Embryonic facial prominence (tissue), 1 donor: ENCODE measurements around the gene ATAD3A.

ENCODE experiments used
- DNase-seq: peaks from one replicate; pipeline ENCODE4 v3.0.0-alpha.2; 2016; ENCODE audit errors: extremely low spot score

Gene ATAD3A

GRCh38 chr1:1539310-1540089 lies 27.5 kb downstream of the ATAD3A start:
- no peak for DNase-seq

- peak; percentile 65 for DNase-seq
These were observed 28.3 kb downstream of the ATAD3A start, which contains the start of gene TMEM240 for GRCh38 chr1:1540090-1540817. TMEM240 (minus strand) TSS chr1:1540624; CDS start chr1:1540346, 278 bp downstream.

GRCh38 chr1:1540818-1541628 lies 29.1 kb downstream of the ATAD3A start:
- DNase-seq = no peak

- no peak for DNase-seq
These were observed 30.2 kb downstream of the ATAD3A start for GRCh38 chr1:1541956-1542765.

- DNase-seq = no peak
These were observed 31.1 kb downstream of the ATAD3A start for GRCh38 chr1:1542766-1543705.

- no peak for DNase-seq
These were observed 31.7 kb downstream of the ATAD3A start for GRCh38 chr1:1543706-1544099.

GRCh38 chr1:1544544-1544943 lies 32.6 kb downstream of the ATAD3A start:
- no peak for DNase-seq

GRCh38 chr1:1545946-1546737 lies 34.2 kb downstream of the ATAD3A start:
- DNase-seq = no peak

- DNase-seq = no peak
These were observed 35.0 kb downstream of the ATAD3A start for GRCh38 chr1:1547011-1547410.

- DNase-seq = no peak
These were observed 35.5 kb downstream of the ATAD3A start for GRCh38 chr1:1547476-1547875.

- DNase-seq = no peak
These were observed 36.6 kb downstream of the ATAD3A start for GRCh38 chr1:1548591-1548990.

GRCh38 chr1:1550087-1550486 lies 38.1 kb downstream of the ATAD3A start:
- no peak for DNase-seq

- DNase-seq = no peak
These were observed 38.9 kb downstream of the ATAD3A start for GRCh38 chr1:1550591-1551432.

GRCh38 chr1:1551524-1552262 lies 39.7 kb downstream of the ATAD3A start:
- no peak for DNase-seq

GRCh38 chr1:1552263-1552639 lies 40.3 kb downstream of the ATAD3A start:
- no peak for DNase-seq

GRCh38 chr1:1553821-1554494 lies 42.0 kb downstream of the ATAD3A start:
- no peak for DNase-seq

- no peak for DNase-seq
These were observed 42.6 kb downstream of the ATAD3A start for GRCh38 chr1:1554550-1554925.
